ENCODE measurements around the gene ZNF783. TPM values are rescaled to one million over a fixed set of nuclear protein-coding genes. Genes with fewer than 3 reads are reported as not detected.

The ZNF783 gene
- total and polyA plus RNA-seq, 2 of the 8 experiments (the other 6 are each of a cell fraction or from before 2014, with no cell fraction given) = 7.3 to 8.2 TPM

DNA sequence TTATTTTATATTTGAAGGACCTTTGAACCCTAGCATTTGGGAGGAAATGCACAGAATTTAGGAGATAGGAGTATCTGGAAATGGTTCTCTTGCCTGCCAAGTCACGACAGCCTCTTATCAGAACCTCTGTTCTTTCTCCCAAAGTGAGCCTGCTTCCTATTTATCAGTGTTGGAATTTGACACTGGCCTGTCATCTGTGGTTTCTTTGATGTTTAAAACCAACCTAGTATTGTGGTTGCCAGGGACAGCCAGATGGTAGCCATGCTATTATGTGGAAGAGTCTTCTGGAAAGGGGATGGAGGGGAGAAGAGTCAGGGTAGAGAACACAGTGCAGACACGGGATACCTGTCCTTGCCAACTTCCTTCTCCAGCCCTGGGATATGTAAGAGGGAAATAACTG lies 45.6 kb upstream of the ZNF783 start:
- H3K79me1 ChIP-seq (ENCODE audit: low read depth, low read length) = peaks cover 2% of the 10 kb centered on the region
- no peak overlapping the region for H3K27ac ChIP-seq (ENCODE audit: low read depth, low read length)
- ChIA-PET POLR2A (ENCODE audit: partially characterized antibody) (interaction anchor here (2.0 to 2.3 kb wide), 2 partner anchors 14 to 21 kb away, joined by 5 to 6 read pairs; partner anchors contain the start of gene ZNF282), CTCF (ENCODE audit: partially characterized antibody) (no interaction called here)
- no peak overlapping the region for H2AFZ ChIP-seq (ENCODE audit: low read length)
- no peak overlapping the region for H2BK120ac ChIP-seq (replicated peaks; ENCODE audit: low read depth, low read length)
- no peak overlapping the region for H3K18ac ChIP-seq (ENCODE audit: extremely low read depth, low read length)
- no peak overlapping the region for H3K9ac ChIP-seq (replicated peaks in 1 of 4; ENCODE audit: extremely low read depth in 1 of 4, low read depth in 3 of 4, low read length in 3 of 4)
- no peak overlapping the region for H2AK5ac ChIP-seq (ENCODE audit: low read depth, low read length)
- H2BK12ac ChIP-seq (ENCODE audit: low read depth, low read length) = no peak overlapping the region
- no peak overlapping the region for H3K4me2 ChIP-seq (ENCODE audit: insufficient read depth in 1 of 2, low read depth in 2 of 2, low read length in 2 of 2)
- H4K5ac ChIP-seq (ENCODE audit: insufficient read length, low read depth, low read length) = no peak overlapping the region
- H3K79me2 ChIP-seq (ENCODE audit: control insufficient read depth in 1 of 2, insufficient read depth in 2 of 2, low read length in 2 of 2) = no peaks in the 10 kb centered on the region
- H3K4me1 ChIP-seq (replicated peaks in 1 of 4; ENCODE audit: control insufficient read depth in 3 of 4, insufficient read depth in 4 of 4, low read length in 3 of 4) = no peaks in the 10 kb centered on the region
- H3K23me2 ChIP-seq (ENCODE audit: low read depth, low read length) = no peaks in the 10 kb centered on the region
- peaks cover 0 to 2% of the 10 kb centered on the region in 2 experiments for H4K20me1 ChIP-seq (replicated peaks in 1 of 2; ENCODE audit: control insufficient read depth in 1 of 2, insufficient read depth in 2 of 2, low read length in 2 of 2)
- H3K23ac ChIP-seq (ENCODE audit: insufficient read length) = no peak overlapping the region
- no peak overlapping the region for H3K4me3 ChIP-seq (ENCODE audit: extremely low read depth in 1 of 4, insufficient read depth in 2 of 4, low read depth in 3 of 4, low read length in 4 of 4)
- FAIRE-seq = no peak
- H2BK15ac ChIP-seq (ENCODE audit: low read length) = no peak overlapping the region
- peaks cover 21 to 82% (median 47%) of the 10 kb centered on the region in 4 experiments for H3K36me3 ChIP-seq (ENCODE audit: control insufficient read depth in 2 of 4, insufficient read depth in 4 of 4, low read length in 3 of 4)
- H2BK5ac ChIP-seq (ENCODE audit: low read depth, low read length) = no peak overlapping the region
- WGBS, 2 experiments (ENCODE audit: extremely low coverage in 1 of 2, insufficient coverage in 1 of 2, insufficient read length in 1 of 2, insufficient replicate concordance in 2 of 2, low coverage in 1 of 2, low lambda C conversion rate in 2 of 2, missing lambda C conversion rate in 1 of 2) = 92% methylated on average over 2 of the region's 2 CpGs; no CpG with 5 or more reads in 1 of the 2 experiments
- H3K9me3 ChIP-seq (ENCODE audit: insufficient read depth in 2 of 2, low read depth in 1 of 2, low read length in 1 of 2) = no peaks in the 10 kb centered on the region
- no peak overlapping the region for H2BK20ac ChIP-seq (ENCODE audit: low read length)
- H4K8ac ChIP-seq (ENCODE audit: extremely low read depth, insufficient read depth, low read length) = no peak overlapping the region
- H3K4ac ChIP-seq (replicated peaks; ENCODE audit: insufficient read length, low read depth, low read length) = no peak overlapping the region
- H3K27me3 ChIP-seq (replicated peaks in 1 of 4; ENCODE audit: control insufficient read depth in 3 of 4, extremely low read depth in 1 of 4, insufficient read depth in 3 of 4, low read length in 3 of 4) = no peaks in the 10 kb centered on the region
- no peak overlapping the region for H4K91ac ChIP-seq (replicated peaks; ENCODE audit: insufficient read length, low read length)
- no peak overlapping the region for H3K56ac ChIP-seq (replicated peaks; ENCODE audit: insufficient read length, low read depth, low read length)
- DNase-seq (ENCODE audit: low read depth in 1 of 2, low spot score in 2 of 2) = no peak
- no peak overlapping the region for H3K14ac ChIP-seq (ENCODE audit: insufficient read length)
- no peak for TF ChIP-seq MAFK (IDR thresholded peaks at IDR 0.05; ENCODE audit: low read depth, low read length)
- no peak for TF ChIP-seq CHD1 (IDR thresholded peaks at IDR 0.05; ENCODE audit: low read depth, low read length)
- TF ChIP-seq CREB1 (IDR thresholded peaks at IDR 0.05) = no peak
- TF ChIP-seq HDAC6 (IDR thresholded peaks at IDR 0.05; ENCODE audit: low read depth, low read length) = no peak
- TF ChIP-seq ATF3 (IDR thresholded peaks at IDR 0.05; ENCODE audit: insufficient read depth, low read depth, low read length) = no peak
- TF ChIP-seq NRF1 (IDR thresholded peaks at IDR 0.05; ENCODE audit: low read depth, low read length) = no peak
- TF ChIP-seq BRCA1 (IDR thresholded peaks at IDR 0.05; ENCODE audit: low read depth, low read length) = no peak
- no peak for TF ChIP-seq GABPA (IDR thresholded peaks at IDR 0.05; ENCODE audit: borderline replicate concordance, insufficient read depth, low read length)
- TF ChIP-seq EZH2 (IDR thresholded peaks at IDR 0.05; ENCODE audit: low read depth, low read length, severe bottlenecking) = no peak
- no peak for TF ChIP-seq TAF1 (IDR thresholded peaks at IDR 0.05; ENCODE audit: low read depth, low read length)
- no peak for TF ChIP-seq SIN3A (conservative IDR thresholded peaks at IDR 0.05 in 1 of 2, IDR thresholded peaks at IDR 0.05 in 1 of 2; ENCODE audit: low read depth in 1 of 2, low read length in 2 of 2)

All from H1 (cell line).